HG02588 (cell line): ENCODE measurements around the gene IQCN.
A peak's percentile ranks its signal among the peaks of the same experiment; 100 is the strongest.

Experiments
- ATAC-seq: cut with Tn5 transposase; IDR thresholded peaks from one replicate; pipeline ENCODE4 v1.9.1; 2021; ENCODE audit warnings: mild to moderate bottlenecking, moderate library complexity; ENCODE audit not compliant: unreplicated experiment

Gene IQCN

GRCh38 chr19:18232540-18233223, 41.6 kb downstream of the IQCN start:
- no peak for ATAC-seq

GRCh38 chr19:18231775-18232174, 42.5 kb downstream of the IQCN start:
- no peak for ATAC-seq

GRCh38 chr19:18230941-18231734, 43.1 kb downstream of the IQCN start:
- ATAC-seq = no peak

- ATAC-seq = no peak
These were observed 44.3 kb downstream of the IQCN start for GRCh38 chr19:18229915-18230314.

GRCh38 chr19:18229474-18229873, 44.8 kb downstream of the IQCN start:
- ATAC-seq = no peak

- ATAC-seq = no peak
These were observed 46.4 kb downstream of the IQCN start for GRCh38 chr19:18227781-18228271.

- ATAC-seq = no peak
These were observed 47.1 kb downstream of the IQCN start for GRCh38 chr19:18226956-18227780.

GRCh38 chr19:18225702-18226468, 48.4 kb downstream of the IQCN start, which contains the start of gene PDE4C:
TSS of gene PDE4C (minus strand) at chr19:18226438. CDS start at chr19:18226415, 23 bp downstream.
- no peak for ATAC-seq

- ATAC-seq = no peak
These were observed 48.9 kb downstream of the IQCN start for GRCh38 chr19:18225355-18225701.

GRCh38 chr19:18224525-18225354, 49.5 kb downstream of the IQCN start:
- peak; percentile 82 for ATAC-seq

- ATAC-seq = peak; percentile 7
These were observed 50.3 kb downstream of the IQCN start for GRCh38 chr19:18223860-18224524.

GRCh38 chr19:18221815-18222725, 52.2 kb downstream of the IQCN start:
- no peak for ATAC-seq

- no peak for ATAC-seq
These were observed 53.5 kb downstream of the IQCN start for GRCh38 chr19:18220632-18221275.

- ATAC-seq = no peak
These were observed 54.2 kb downstream of the IQCN start for GRCh38 chr19:18219911-18220631.

- ATAC-seq = no peak
These were observed 55.7 kb downstream of the IQCN start for GRCh38 chr19:18218600-18218999.

GRCh38 chr19:18218159-18218558, 56.1 kb downstream of the IQCN start:
- ATAC-seq = no peak

GRCh38 chr19:18216789-18217188, 57.5 kb downstream of the IQCN start:
- ATAC-seq = no peak
